Measurements from ENCODE around the gene ESPNL.

DNA sequence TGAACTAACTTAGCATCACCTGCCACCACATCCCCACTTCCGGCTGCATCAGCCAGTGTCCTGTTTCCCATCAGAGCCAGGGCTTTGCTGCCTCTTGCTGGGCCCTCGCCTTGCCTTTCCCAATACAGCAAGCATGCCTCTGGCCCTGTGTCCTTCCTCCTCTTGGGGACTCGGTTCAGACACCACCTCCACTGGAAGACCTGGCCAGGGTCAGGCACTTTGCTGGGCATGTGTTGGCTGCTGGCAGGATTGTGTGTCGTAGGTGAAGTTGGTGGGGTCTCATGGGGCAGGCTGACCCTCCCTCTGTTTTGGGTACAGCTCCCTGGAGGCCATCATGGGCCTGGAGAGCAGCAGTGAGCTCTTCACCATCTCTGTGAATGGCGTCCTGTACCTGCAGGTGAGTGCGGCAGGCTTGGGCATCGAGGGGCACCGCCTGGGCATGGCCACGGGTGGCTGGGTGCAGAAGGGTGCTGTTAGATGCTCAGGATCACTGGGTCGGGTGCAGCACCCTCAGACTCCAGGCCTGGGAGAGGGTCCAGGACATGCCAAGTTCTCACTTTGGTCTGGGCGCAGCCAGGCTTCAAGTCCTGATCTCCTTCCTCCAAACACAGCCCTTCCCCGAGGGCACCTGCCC, 65.3 kb downstream of the ESPNL start:
- no peak for TF ChIP-seq GATA2 (IDR thresholded peaks at IDR 0.05; ENCODE audit: low read depth, low read length)
- no peak for TF ChIP-seq GATA3 (IDR thresholded peaks at IDR 0.05; ENCODE audit: low read depth, low read length)
